Right lobe of liver (tissue), 4 donors: ENCODE data around the gene PARD6A.

Source experiments
- POLR2A ChIP-seq: fragments of 450-650 bp; IDR thresholded peaks from one replicate; pipeline ENCODE4 v1.6.1; 2017; ENCODE audit warnings: antibody characterized with exemption, mild to moderate bottlenecking
- TF ChIP-seq, protein P1 (sequence below), 4 donors: fragments of 200-600 bp in 3 of 4; fragments of 450-650 bp in 1 of 4; IDR thresholded peaks; one replicate each; pipeline versions ENCODE4 v1.5.1 to v1.8.0; 2016 to 2022; ENCODE audit warnings: antibody characterized with exemption in 4 of 4, mild to moderate bottlenecking in 2 of 4
- donor health status: DM: no; HTN: no; CAD: no.
- donor health status: DM: no; HTN: no; CAD: no.
- donor health status: DM: no; HTN: yes; CAD: no.

- TF ChIP-seq POLR2A: no peak
- TF ChIP-seq, protein P1, sequence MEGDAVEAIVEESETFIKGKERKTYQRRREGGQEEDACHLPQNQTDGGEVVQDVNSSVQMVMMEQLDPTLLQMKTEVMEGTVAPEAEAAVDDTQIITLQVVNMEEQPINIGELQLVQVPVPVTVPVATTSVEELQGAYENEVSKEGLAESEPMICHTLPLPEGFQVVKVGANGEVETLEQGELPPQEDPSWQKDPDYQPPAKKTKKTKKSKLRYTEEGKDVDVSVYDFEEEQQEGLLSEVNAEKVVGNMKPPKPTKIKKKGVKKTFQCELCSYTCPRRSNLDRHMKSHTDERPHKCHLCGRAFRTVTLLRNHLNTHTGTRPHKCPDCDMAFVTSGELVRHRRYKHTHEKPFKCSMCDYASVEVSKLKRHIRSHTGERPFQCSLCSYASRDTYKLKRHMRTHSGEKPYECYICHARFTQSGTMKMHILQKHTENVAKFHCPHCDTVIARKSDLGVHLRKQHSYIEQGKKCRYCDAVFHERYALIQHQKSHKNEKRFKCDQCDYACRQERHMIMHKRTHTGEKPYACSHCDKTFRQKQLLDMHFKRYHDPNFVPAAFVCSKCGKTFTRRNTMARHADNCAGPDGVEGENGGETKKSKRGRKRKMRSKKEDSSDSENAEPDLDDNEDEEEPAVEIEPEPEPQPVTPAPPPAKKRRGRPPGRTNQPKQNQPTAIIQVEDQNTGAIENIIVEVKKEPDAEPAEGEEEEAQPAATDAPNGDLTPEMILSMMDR (IDR thresholded peaks at IDR 0.05): no peak
Observed at GRCh38 chr16:67655363-67655762, 5.4 kb upstream of the PARD6A start.
